ENCODE data around the gene GARIN5B.
A peak's percentile ranks its signal among the peaks of the same experiment; 100 is the strongest.

The GARIN5B gene

GRCh38 chr19:55387736-55388497 is 24.9 kb upstream of the GARIN5B start:
- no peak for DNase-seq

DNA sequence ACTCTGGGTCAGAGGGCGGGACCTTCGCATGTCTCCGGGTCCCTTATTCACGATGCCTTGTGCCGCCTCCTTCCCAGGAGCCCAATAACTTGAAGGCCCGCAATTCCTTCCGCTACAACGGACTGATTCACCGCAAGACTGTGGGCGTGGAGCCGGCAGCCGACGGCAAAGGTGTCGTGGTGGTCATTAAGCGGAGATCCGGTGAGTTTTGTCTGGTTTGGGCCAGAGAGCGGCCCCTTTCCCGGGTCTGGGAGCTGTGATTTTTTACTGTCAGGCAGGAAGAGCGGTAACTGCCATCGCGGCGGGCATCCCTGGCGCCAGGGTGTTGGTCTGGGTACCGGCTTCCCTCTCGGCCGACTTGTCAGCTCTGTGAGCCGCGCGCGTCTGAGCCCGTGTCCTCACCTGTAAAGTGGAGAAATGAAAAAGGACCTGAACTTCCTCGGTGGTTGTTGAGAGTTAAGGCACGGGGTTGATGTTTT is 23.5 kb upstream of the GARIN5B start:
- no peak for DNase-seq

DNA sequence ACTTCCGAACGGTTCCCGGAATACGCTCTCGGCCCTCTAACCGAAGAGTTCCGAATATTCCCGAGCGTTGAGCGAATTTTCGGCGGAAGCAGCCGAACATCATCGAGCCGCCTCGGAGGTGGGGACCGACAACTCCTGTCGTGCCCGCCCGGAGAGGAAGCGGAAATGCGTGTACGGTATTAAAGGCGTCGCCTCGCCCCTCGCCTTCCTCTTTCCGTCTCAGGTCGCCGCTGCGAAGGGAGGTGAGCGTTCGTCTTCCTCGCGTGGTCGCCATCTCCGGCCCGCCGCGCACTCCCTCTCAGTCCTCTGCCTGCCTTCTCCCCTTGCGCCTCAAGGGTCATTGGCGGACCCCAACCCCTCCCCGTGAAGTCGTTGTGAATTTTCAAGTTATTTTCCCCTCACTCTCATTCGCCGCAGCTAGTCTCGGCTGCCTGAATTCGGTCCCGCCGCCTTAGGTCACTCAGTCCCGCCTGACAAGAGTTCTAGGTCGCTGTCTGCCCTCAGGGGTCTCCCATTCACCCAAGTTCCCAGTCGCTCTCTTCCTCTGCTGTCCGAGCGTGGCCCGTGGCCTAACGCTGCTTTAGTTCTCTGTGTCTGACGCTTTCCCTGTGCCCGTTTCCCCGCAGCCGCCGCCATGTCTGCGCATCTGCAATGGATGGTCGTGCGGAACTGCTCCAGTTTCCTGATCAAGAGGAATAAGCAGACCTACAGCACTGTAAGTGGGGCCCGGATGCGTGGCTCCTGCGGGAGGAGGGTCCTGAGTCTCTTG is 22.8 kb upstream of the GARIN5B start, which contains the start of gene RPL28:
Gene RPL28 (plus strand): TSS at position 209 of the 769 bp plus-strand sequence. CDS start 426 bp downstream, at position 635.
- DNase-seq, result peak; percentile 97

GRCh38 chr19:55384920-55385723 is 22.1 kb upstream of the GARIN5B start:
- peak; percentile 96 for DNase-seq

DNA sequence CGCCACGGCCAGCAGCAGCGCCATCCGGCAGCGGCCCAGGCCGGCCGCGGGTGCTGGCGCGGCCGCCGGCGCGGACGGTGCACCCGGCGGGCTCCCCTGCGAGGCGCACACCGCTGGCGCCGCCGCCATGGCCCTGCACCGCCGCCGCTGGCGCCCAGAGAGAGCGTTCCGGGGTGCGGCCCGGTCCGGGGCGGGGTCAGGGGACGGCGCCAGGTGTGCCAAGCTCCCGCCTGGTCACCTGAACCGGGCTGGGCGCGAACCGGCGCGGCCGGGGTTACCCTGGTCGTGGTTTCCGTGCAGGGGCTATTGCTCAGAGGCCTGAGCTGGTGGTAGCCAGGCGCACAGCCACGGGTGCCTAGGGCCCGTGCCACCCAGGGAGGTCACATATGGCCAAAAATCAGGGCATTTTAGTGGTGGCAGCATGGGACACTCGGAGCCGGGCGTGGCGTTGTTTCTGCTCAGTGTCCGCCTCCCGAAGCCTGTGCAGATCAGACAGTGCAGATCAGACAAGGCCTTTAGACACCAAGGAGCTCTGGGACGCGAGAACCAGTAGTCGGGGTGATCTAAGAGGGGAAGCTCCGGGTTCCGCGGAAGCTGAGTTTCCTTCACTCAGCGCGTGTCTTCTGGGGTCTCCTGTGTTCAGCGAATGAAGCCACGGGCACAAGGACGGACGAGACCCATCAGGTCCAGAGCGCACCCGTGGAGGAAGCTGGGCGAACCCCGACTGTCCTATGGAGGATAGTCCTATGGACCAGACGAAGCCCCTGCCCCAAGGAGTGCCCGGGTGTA is 21.3 kb upstream of the GARIN5B start, which contains the start of gene TMEM238:
Gene TMEM238 (minus strand): TSS at position 162 of the 789 bp plus-strand sequence. CDS start 33 bp downstream, at position 129.
- peak; percentile 60 for DNase-seq

DNA sequence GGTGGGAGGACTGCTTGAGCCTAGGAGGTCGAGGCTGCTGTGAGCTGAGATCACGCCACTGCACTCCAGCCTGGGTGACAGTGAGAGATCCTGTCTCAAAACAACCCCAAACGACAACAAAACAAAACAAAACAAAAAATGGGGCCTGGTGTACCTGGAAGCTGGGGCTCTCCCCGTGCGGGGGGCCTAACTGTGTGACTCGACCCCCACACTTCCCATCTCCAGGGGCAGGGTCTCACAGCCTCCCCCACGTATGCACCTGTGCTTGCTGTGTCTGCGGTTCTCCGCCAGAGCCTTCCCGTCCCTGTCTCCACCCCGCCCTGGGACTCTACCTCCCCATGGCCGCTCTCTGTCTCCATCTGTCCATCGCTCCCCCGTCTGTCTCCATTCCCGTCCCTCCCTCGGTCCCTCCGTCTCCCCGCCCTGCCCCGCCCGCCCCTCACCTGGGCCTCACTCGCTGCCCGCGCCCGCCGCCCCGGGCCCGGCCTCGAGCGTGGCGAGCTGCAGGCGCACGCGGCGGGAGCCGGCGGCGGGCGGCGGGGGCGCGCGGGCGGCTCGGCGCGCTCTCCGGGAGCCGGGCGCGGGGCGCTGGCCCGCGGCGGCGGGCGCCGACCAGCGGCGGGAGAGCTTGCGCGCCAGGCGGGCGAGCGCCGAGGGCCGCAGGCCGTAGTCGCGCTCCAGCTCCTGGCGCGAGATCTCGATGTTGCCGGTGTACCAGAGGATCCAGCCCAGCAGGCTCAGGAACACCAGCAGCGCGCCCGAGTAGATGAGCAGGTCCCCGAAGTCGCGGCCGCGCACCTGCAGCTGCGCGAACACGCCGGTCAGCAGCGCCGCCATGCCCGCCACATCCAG is 20.4 kb upstream of the GARIN5B start:
- DNase-seq, result peak; percentile 67

- DNase-seq, result no peak
These were observed 19.5 kb upstream of the GARIN5B start for GRCh38 chr19:55382522-55383054.

- DNase-seq, result no peak
These were observed 19.0 kb upstream of the GARIN5B start for GRCh38 chr19:55382013-55382412.

GRCh38 chr19:55379174-55379573 is 16.1 kb upstream of the GARIN5B start:
- DNase-seq, result no peak

GRCh38 chr19:55377356-55378131 is 14.5 kb upstream of the GARIN5B start:
- no peak for DNase-seq

GRCh38 chr19:55376241-55376933 is 13.3 kb upstream of the GARIN5B start, which contains the start of gene TMEM190:
TSS of gene TMEM190 (plus strand) at chr19:55376826. CDS start at chr19:55376854, 28 bp downstream.
- DNase-seq, result no peak

DNA sequence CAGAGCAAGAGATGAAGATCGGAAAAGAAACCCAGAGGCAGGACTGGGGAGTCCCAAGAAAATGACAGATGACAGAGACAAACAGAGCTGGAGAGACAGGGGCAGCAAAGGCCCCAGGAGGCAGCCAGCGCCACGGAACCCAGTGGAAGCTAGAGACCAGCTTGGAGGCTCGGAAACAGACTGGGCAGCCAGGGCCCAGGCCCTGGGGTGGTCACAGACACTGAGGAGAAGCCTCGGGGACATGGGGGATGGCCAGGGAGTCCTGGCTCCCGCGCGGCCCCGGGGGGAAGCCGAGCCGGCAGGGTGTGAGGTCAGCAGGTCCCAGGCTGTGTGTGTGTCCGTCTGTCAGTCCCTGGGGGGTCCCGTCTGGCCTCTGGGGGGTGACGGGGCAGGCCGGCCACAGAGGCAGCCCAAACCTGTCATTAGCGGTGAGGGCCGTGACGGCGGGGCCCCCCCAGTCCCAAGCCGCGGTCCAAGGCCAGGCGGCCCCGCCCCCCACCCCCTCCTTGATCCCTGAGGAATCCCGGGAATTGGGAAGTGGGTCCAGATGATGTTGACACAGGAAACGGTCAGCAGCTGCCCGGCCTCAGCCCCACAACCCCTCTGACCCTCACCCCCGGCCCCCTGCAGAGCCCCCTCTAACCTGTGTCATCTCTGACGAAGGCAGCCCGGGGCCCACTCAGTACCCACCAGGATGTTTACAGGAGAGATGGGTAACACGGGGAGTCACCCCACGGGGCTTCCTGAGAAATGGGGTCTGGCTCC is 11.1 kb upstream of the GARIN5B start:
- DNase-seq, result no peak

GRCh38 chr19:55373306-55373992 is 10.4 kb upstream of the GARIN5B start:
- DNase-seq, result no peak

DNA sequence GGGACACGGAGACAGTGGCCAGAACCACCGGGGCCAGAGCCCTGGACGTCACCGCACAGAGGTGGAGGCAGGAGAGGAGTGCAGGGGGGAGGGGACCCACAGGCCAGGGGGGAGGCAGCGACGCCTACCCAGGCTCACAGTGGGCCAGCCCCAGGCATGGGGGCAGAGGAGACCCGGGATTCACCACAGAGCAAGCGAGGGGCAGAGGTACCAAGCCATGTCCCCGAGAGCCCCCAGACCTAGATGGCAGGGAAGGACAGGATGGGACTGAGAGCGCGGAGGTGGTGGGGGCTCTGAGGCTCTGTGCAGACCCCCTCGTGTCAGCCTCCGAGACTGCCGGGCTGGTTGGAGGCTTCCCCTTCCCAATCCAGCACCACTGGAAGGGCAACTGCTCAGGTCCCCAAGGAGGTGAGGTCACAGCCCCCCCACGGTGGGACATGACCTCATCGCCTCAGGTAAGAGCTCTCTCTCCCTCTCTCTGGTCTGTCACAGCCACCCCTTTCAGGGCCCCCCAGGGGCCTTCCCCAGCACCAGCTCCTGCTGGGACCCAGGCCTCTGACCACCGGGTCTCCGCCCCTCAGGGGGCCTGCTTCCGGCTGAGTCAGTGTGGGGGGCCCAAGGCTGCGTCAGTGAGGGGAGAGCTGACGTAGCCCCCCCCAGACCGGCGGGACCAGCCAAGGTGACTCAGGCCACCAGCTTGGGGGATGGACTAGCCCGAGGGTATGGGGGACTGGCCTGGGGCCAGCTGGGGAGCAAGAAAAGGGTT is 9.4 kb upstream of the GARIN5B start:
- DNase-seq, result no peak

DNA sequence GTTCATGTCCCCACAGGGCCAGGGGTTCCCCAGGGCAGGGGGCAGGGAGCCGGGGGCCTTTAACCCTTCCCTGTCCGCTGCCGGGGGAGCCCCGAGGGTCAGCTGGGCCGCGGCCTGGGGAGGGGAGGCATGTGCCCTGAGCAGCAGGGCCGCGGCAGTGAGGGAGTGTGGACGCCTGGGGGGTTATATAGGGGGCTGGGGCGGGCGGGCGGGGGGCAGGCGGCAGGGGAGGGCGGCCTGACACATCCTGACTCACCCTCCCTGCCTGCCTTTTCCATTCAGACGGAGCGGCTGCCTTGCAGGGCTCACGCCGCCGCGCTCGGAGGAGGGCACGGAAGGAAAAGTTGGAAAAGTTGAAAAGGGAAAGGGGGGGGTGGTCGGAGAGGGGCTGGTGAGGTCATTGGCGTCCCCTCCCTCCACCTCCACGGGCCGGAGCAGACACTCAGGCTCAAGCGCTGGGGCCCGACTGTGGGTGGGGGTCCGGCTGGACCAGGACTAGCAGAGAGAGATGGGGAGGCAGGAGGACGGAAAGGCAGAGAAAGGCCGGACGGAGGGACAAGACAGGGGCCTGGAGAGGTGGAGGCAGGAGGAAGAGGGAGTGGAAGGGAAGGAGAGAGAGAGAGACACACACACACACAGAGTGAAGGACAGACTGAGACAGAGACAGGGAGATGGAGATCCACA is 7.4 kb upstream of the GARIN5B start, which contains the start of gene IL11:
Gene IL11 (minus strand): TSS at position 159 of the 684 bp plus-strand sequence. CDS start 153 bp downstream, at position 6.
- DNase-seq, result no peak

GRCh38 chr19:55369653-55370304 is 6.7 kb upstream of the GARIN5B start:
- DNase-seq, result peak; percentile 67

Data from NCI-H2171 treated with DMSO at 0.1 percent for 48 hours (cell line).